Measurements from ENCODE around the gene FOXL2. TPM values are rescaled to one million over a fixed set of nuclear protein-coding genes. Genes with fewer than 3 reads are reported as not detected.

FOXL2 gene
- polyA plus RNA-seq, 2 of the 4 experiments (the other 2 are of a cell fraction), result 1.2 to 3.1 TPM

DNA sequence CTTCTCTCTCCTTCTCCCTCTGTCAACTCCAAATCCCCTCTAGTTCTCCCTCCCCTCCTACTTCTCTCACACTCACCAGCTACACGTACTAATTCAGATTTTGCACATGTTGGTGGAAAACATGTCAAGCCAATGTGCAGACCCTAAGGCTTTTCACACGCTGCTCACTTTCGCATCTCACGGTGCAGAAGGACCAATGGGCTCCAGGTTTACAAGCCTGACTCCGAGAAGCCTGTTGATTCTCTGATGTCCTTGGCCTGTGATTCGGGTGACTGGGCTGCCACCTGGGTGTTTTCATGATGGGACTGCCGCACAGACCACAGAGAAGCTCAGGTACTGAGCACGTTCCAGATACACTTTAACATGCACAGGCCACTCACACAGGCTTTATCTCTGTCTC lies 3.8 kb upstream of the FOXL2 start (continued):
- TF ChIP-seq RCOR1 (IDR thresholded peaks at IDR 0.05; ENCODE audit: low read depth, low read length), result no peak
- TF ChIP-seq MYC (IDR thresholded peaks at IDR 0.05; ENCODE audit: borderline replicate concordance, low read length), result no peak

GRCh38 chr3:138950006-138950644 lies 3.2 kb upstream of the FOXL2 start:
- ChIA-PET CTCF (interaction anchor here (3.9 kb wide), 1 partner anchor 13 kb away, joined by 18 read pairs; no protein-coding TSS in a partner anchor), POLR2A (no interaction called here)
- H3K4me2 ChIP-seq, result no peak overlapping the region
- H3K4me3 ChIP-seq, result no peak overlapping the region
- H3K4me1 ChIP-seq, result peaks cover 3% of the 10 kb centered on the region; the same call in 1 of the 3 replicates
- TF ChIP-seq FOSB (CRISPR knock-in tag; IDR thresholded peaks at IDR 0.05) (no peak), HEYL (CRISPR knock-in tag; IDR thresholded peaks at IDR 0.05) (no peak), CEBPB (IDR thresholded peaks at IDR 0.05) (no peak), CBX2 (IDR thresholded peaks at IDR 0.05; ENCODE audit: borderline replicate concordance, low read depth) (no peak), HOXB5 (CRISPR knock-in tag; IDR thresholded peaks at IDR 0.05) (no peak), MAFK (IDR thresholded peaks at IDR 0.05; ENCODE audit: partially characterized antibody) (no peak), HDAC2 (IDR thresholded peaks at IDR 0.05) (no peak), EP300 (IDR thresholded peaks at IDR 0.05) (no peak), MYC (IDR thresholded peaks at IDR 0.05; ENCODE audit: borderline replicate concordance, low read length) (no peak), POLR2AphosphoS2 (conservative IDR thresholded peaks at IDR 0.05; ENCODE audit: low read length) (no peak), EHMT2 (IDR thresholded peaks at IDR 0.05; ENCODE audit: low read depth) (no peak), ZC3H11A (IDR thresholded peaks at IDR 0.05) (no peak), CHD2 (IDR thresholded peaks at IDR 0.05; ENCODE audit: low read length, partially characterized antibody) (no peak), GATA3 (IDR thresholded peaks at IDR 0.05; ENCODE audit: borderline replicate concordance) (no peak)
- TF ChIP-seq, protein P1, sequence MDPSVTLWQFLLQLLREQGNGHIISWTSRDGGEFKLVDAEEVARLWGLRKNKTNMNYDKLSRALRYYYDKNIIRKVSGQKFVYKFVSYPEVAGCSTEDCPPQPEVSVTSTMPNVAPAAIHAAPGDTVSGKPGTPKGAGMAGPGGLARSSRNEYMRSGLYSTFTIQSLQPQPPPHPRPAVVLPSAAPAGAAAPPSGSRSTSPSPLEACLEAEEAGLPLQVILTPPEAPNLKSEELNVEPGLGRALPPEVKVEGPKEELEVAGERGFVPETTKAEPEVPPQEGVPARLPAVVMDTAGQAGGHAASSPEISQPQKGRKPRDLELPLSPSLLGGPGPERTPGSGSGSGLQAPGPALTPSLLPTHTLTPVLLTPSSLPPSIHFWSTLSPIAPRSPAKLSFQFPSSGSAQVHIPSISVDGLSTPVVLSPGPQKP (IDR thresholded peaks at IDR 0.05; ENCODE audit: low read depth, low read length), result no peak
- no peak for FAIRE-seq
- H3K27ac ChIP-seq, result no peak overlapping the region
- 88% methylated on average over 35 of the region's 53 CpGs for WGBS (ENCODE audit: missing lambda C conversion rate)
- DNase-seq (ENCODE audit: low read depth in 1 of 2, low spot score in 1 of 2), result no peak
- no peak for ATAC-seq
- H3K9me3 ChIP-seq, result no peaks in the 10 kb centered on the region

- no peak overlapping the region for H3K4me2 ChIP-seq
- POLR2A ChIA-PET, result no interaction called here
- no peak overlapping the region for H3K27ac ChIP-seq
- DNase-seq (ENCODE audit: low read depth in 1 of 2, low spot score in 1 of 2), result no peak
- 85% methylated on average over 16 of the region's 27 CpGs for WGBS (ENCODE audit: missing lambda C conversion rate)
- no peak overlapping the region for H3K4me3 ChIP-seq
- ATAC-seq, result no peak
- H3K9me3 ChIP-seq, result no peaks in the 10 kb centered on the region
- CTCF ChIA-PET, result interaction anchor here (3.9 kb wide), 1 partner anchor 13 kb away, joined by 18 read pairs; no protein-coding TSS in a partner anchor
- peaks cover 3% of the 10 kb centered on the region; the same call in 1 of the 3 replicates for H3K4me1 ChIP-seq
- FAIRE-seq, result no peak
- TF ChIP-seq, protein P1 (IDR thresholded peaks at IDR 0.05; ENCODE audit: low read depth, low read length), result no peak
- TF ChIP-seq KDM5A (IDR thresholded peaks at IDR 0.05), result no peak
Measured at GRCh38 chr3:138949445-138950005, 2.6 kb upstream of the FOXL2 start.

DNA sequence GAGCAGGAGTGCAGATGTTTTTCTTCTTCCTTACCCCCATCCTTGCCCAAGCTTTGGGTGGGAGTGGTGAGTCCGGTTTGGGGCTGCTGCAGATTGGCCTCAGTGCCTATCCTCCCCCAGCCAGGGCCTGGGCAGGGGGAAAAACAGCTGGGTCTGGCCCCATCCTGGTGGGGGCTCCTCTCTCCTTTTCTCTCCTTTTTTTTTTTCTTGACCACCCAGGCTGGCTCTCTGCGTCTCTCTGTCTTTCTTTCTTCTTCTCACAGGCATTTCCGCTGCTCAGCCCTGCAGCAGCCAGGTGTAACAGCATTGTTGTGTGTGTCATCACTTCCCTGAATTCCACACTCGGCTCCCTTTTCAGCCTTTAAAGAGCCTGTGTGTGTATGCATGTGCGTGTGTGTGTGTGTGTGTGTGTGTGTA lies 2.1 kb upstream of the FOXL2 start:
- H3K27ac ChIP-seq, result no peak overlapping the region
- no peak overlapping the region for H3K4me3 ChIP-seq
- no peak for ATAC-seq
- H3K4me2 ChIP-seq, result no peak overlapping the region
- H3K4me1 ChIP-seq, result peaks cover 3% of the 10 kb centered on the region; the same call in 1 of the 3 replicates
- no peak for DNase-seq (ENCODE audit: low read depth in 1 of 2, low spot score in 1 of 2)
- 65% methylated on average over 5 of the region's 5 CpGs for WGBS (ENCODE audit: missing lambda C conversion rate)
- no peaks in the 10 kb centered on the region for H3K9me3 ChIP-seq
- FAIRE-seq, result no peak
- POLR2A ChIA-PET, result no interaction called here
- CTCF ChIA-PET, result interaction anchor here (2.4 to 3.9 kb wide), 2 partner anchors 12 to 31 kb away, joined by 7 to 18 read pairs; no protein-coding TSS in a partner anchor
- TF ChIP-seq JUNB (IDR thresholded peaks at IDR 0.05) (no peak), NPAS2 (CRISPR knock-in tag; IDR thresholded peaks at IDR 0.05; ENCODE audit: borderline replicate concordance) (no peak), KDM5A (IDR thresholded peaks at IDR 0.05) (no peak), PHF8 (IDR thresholded peaks at IDR 0.05; ENCODE audit: borderline replicate concordance, low read depth) (no peak), NFE2L2 (conservative IDR thresholded peaks at IDR 0.05; ENCODE audit: low read length) (no peak), SREBF2 (IDR thresholded peaks at IDR 0.05) (no peak), BHLHE40 (IDR thresholded peaks at IDR 0.05; ENCODE audit: low read depth, low read length) (no peak), CBX8 (IDR thresholded peaks at IDR 0.05) (no peak), NR3C1 (IDR thresholded peaks at IDR 0.05) (no peak), ZSCAN20 (CRISPR knock-in tag; IDR thresholded peaks at IDR 0.05) (no peak), MAX (IDR thresholded peaks at IDR 0.05) (no peak), HOXB13 (CRISPR knock-in tag; IDR thresholded peaks at IDR 0.05; ENCODE audit: low read depth) (no peak)
- TF ChIP-seq, protein P2, sequence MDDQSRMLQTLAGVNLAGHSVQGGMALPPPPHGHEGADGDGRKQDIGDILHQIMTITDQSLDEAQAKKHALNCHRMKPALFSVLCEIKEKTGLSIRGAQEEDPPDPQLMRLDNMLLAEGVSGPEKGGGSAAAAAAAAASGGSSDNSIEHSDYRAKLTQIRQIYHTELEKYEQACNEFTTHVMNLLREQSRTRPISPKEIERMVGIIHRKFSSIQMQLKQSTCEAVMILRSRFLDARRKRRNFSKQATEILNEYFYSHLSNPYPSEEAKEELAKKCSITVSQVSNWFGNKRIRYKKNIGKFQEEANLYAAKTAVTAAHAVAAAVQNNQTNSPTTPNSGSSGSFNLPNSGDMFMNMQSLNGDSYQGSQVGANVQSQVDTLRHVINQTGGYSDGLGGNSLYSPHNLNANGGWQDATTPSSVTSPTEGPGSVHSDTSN (IDR thresholded peaks at IDR 0.05), result no peak
